IPS-18c (cell line): ENCODE results near the gene PRKCA.

Experiments
- H3K4me3 ChIP-seq: 2 replicates; pipeline ENCODE4 v1.7.0; 2013; ENCODE audit warnings: low read depth, mild to moderate bottlenecking, low read length, moderate library complexity; ENCODE audit not compliant: insufficient read depth
- H3K9me3 ChIP-seq: one replicate; pipeline ENCODE4 v1.6.1; 2013; ENCODE audit warnings: mild to moderate bottlenecking, low read length, moderate library complexity; ENCODE audit not compliant: control insufficient read depth, insufficient read depth

The PRKCA gene

DNA sequence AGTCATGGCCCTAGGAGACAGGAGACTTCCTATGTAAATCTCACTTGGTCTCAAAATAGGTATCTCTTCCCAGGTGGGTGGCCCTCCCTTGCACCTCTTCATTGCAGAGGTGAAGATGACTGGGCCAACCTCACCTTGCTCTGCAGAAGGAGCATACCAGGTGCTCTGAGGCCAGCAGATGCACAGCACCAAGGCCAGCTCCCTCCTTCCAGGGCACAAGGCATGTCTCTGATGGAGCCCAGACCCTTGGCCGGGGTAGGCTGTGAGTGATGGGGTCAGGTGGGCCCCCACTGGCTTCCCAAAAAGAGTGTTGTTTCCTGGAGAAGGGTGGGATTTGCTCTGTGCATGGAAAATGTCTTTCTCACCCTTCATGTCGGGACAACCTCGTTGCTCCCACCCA, 545.3 kb downstream of the PRKCA start:
- Histone ChIP-seq H3K9me3 (no peaks in the 10 kb centered on the region), H3K4me3 (no peak overlapping the region)

DNA sequence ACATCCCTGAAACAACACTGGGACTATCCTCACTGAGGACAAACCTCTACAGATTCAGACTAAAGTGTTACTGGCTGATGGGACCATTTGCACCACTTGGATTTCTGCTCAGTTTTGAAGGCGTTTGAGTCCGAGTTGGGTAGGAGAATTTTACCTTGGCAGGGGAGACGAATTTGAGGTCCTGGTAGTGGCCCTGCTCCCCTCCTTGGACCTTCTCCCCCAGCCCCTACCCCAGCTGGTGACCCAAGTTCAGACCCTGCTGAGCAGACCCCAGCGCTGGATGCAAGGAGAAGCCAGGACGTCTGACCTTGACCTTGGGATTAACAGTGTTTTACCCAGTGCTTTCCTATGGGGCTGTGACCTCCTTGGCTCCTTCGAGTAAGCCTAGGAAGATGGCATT, 546.1 kb downstream of the PRKCA start:
- no peaks in the 10 kb centered on the region for H3K9me3 ChIP-seq

DNA sequence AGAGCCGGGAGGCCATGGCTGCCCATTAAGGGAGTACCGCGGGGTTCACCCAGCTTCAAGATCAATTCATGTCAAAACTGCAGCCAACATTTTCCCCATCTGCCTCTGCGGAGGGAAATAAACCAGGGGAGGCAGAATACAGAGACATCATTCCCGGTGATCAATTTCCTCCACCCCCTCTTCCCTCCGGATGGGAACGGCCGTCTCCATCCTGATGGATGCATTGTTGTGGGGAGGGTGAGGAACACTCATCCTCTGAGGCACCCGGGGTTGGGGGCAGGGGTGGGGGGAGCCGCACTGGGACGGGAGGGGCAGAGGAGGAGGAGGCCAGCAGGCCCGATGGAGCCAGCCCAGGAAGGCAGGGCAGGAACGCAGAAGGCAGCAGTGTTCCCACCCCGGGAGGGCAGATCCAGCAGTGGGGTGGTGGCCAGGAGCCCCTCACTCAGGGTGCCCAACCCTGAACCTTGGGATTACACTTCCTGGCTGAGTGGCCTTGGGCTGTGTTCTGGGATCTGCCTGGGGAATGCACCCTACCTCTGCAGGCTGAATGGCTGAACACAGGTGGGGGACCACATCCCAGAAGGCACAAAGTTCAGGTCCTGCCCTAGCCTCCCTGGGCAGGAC, 546.7 kb downstream of the PRKCA start:
- Histone ChIP-seq H3K9me3 (no peaks in the 10 kb centered on the region), H3K4me3 (no peak overlapping the region)

More for the DNA sequence above, 546.1 kb downstream of the PRKCA start:
- no peak overlapping the region for H3K4me3 ChIP-seq

DNA sequence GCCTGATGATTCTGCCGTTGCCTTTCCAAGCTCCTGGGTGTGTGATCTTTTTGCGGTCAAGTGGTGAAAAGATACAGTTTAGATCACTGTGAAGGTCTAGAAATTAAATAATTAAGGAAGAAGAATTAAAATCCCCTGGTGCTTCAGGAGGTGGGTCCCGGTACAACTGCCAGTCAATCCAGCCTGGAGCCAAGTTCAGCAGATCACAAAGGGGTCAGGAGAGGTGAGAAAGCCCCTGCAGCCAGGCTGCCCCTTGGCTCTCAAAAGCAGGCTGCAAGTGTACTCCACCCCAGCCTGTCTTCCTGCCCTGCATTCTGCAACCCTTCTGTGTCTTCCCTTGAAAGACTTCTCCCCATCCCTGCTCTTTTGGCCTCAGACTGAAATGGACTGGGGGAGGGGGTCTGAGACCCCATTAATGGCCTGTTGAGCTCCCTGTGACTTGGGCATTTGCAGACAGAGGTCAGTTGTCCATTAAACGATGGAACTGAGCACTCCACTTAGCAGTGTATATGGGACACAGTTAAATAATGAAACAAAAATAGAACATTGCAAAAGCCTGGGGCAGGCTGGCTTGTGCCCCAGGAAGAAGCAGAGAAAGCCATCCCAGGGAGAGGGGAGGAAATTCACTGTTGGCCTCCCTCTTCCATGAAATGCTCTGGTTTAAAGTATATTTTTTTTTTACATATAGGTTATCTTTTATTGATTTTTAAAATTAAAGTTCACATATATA, 547.6 kb downstream of the PRKCA start:
- Histone ChIP-seq H3K9me3 (no peaks in the 10 kb centered on the region), H3K4me3 (no peak overlapping the region)

- no peaks in the 10 kb centered on the region for H3K9me3 ChIP-seq
- no peak overlapping the region for H3K4me3 ChIP-seq
These were observed 548.3 kb downstream of the PRKCA start for GRCh38 chr17:66850692-66851091.

DNA sequence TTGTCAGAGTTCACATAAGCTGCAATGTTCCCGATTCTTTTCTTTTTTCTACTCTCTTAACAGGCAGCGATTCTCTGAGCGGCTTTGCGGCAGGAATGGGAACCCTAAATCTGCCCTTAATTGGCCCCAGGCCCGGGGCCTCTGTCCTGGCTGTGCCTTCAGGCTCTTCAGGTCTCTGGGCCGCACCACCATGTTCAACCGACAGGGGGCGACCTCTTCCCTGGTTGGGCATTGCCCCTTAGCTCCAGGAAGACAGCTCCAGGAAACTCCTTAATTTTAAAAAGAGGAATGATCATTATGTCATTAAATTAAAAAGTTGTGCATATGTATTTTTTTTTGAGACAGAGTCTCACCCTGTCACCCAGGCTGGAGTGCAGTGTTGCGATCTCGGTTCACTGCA, 552.8 kb downstream of the PRKCA start:
- Histone ChIP-seq H3K4me3 (no peak overlapping the region), H3K9me3 (no peaks in the 10 kb centered on the region)

DNA sequence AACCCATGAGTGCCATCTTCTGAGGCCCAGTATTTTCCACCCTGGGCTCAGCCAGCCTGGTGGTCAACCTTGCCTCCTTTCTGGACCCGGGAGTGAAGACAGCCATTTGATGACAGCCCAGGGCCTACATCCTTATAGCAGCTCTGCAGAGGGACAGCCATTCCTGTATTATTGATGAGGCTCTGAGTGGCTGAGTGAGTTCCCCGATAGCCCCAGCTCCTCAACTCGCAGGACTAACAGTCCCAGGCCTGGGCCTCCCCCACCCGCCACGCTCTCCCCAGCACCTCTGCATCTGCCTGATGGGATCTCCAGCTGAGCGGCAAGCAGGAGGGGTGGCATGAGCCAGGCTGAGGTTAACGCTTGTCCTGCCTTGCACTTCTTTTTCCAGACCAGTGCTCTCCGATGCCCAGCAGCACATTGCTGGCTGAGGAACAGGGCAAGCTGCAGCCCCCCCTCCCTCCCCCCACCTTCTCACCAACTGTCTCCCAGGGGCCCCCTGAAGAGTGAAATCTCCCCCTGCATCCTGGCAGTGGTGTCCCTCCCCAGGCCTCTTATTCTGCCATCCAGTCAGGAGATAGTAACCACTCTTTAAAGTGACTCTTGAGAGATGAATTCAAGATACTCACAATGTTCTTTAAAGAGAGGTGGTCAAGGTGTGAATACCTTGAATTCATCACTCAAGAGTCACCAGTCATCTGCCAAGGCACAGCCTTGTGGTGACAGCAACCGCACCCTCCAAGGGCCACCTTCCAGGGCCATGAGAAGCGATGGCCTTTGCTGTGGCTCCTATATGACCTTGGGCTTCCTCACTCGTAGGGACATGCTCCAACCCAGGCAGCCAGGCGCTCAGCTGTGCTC, 556.0 kb downstream of the PRKCA start:
- no peaks in the 10 kb centered on the region for H3K9me3 ChIP-seq
- H3K4me3 ChIP-seq = no peak overlapping the region

GRCh38 chr17:66859353-66859752, 556.9 kb downstream of the PRKCA start:
- Histone ChIP-seq H3K9me3 (no peaks in the 10 kb centered on the region), H3K4me3 (no peak overlapping the region)

DNA sequence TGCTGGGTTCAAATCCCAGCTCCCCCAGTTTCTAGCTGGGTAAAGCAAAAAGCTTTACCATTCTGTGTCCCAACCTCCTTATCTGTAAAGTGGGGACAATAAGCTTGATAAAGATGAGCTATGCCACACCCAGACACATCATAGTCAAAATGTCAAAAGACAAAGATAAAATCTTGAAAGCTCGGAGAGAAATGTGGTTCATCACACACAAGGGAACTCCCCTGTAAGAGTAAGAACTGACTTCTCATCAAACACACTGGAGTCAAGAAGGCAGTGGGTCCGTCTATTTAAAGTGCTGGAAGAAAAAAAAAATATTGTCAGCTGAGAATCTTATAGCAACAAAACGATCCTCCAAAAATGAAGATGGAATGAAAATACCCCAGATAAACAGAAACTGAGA, 557.8 kb downstream of the PRKCA start:
- H3K4me3 ChIP-seq = no peak overlapping the region
- H3K9me3 ChIP-seq = no peaks in the 10 kb centered on the region
